Measurements from ENCODE around the gene FARS2.

Gene FARS2

GRCh38 chr6:5520796-5521195 lies 259.5 kb downstream of the FARS2 start:
- intact Hi-C loops (cut with DNase I): no loop called here
- DNase-seq: no peak

- intact Hi-C loops (cut with DNase I): no loop called here
- DNase-seq: no peak
Observed at GRCh38 chr6:5521322-5521721, 260.0 kb downstream of the FARS2 start.

GRCh38 chr6:5522147-5522546 lies 260.8 kb downstream of the FARS2 start:
- intact Hi-C loops (cut with DNase I): no loop called here
- no peak for DNase-seq

GRCh38 chr6:5524110-5524509 lies 262.8 kb downstream of the FARS2 start:
- intact Hi-C loops (cut with DNase I): no loop called here

GRCh38 chr6:5525209-5525608 lies 263.9 kb downstream of the FARS2 start:
- no peak for DNase-seq
- intact Hi-C loops (cut with DNase I): no loop called here

More at GRCh38 chr6:5524110-5524509, 262.8 kb downstream of the FARS2 start:
- DNase-seq: no peak

GRCh38 chr6:5529015-5529414 lies 267.7 kb downstream of the FARS2 start:
- intact Hi-C loops (cut with DNase I): no loop called here
- DNase-seq: no peak

GRCh38 chr6:5529733-5530132 lies 268.4 kb downstream of the FARS2 start:
- no peak for DNase-seq
- intact Hi-C loops (cut with DNase I): no loop called here

GRCh38 chr6:5531161-5531560 lies 269.8 kb downstream of the FARS2 start:
- DNase-seq: no peak
- intact Hi-C loops (cut with DNase I): no loop called here

- intact Hi-C loops (cut with DNase I): no loop called here
- no peak for DNase-seq
Observed at GRCh38 chr6:5531853-5532375, 270.6 kb downstream of the FARS2 start.

GRCh38 chr6:5532941-5533340 lies 271.6 kb downstream of the FARS2 start:
- intact Hi-C loops (cut with DNase I): no loop called here
- DNase-seq: no peak

GRCh38 chr6:5534643-5535042 lies 273.3 kb downstream of the FARS2 start:
- intact Hi-C loops (cut with DNase I): no loop called here
- no peak for DNase-seq

- no peak for DNase-seq
- intact Hi-C loops (cut with DNase I): no loop called here
Observed at GRCh38 chr6:5536644-5537043, 275.3 kb downstream of the FARS2 start.

GRCh38 chr6:5537132-5537531 lies 275.8 kb downstream of the FARS2 start:
- intact Hi-C loops (cut with DNase I): no loop called here
- DNase-seq: no peak

GRCh38 chr6:5537967-5538366 lies 276.7 kb downstream of the FARS2 start:
- intact Hi-C loops (cut with DNase I): no loop called here
- DNase-seq: no peak

- no peak for DNase-seq
- intact Hi-C loops (cut with DNase I): no loop called here
Observed at GRCh38 chr6:5540370-5540769, 279.1 kb downstream of the FARS2 start.

- intact Hi-C loops (cut with DNase I): no loop called here
- no peak for DNase-seq
Observed at GRCh38 chr6:5541025-5541424, 279.7 kb downstream of the FARS2 start.

- no peak for DNase-seq
- intact Hi-C loops (cut with DNase I): no loop called here
Observed at GRCh38 chr6:5541751-5542432, 280.6 kb downstream of the FARS2 start.

- DNase-seq: peak in 1 of 10 donors; percentile 15
- intact Hi-C loops (cut with DNase I): no loop called here
Observed at GRCh38 chr6:5547556-5547955, 286.2 kb downstream of the FARS2 start.

- DNase-seq: no peak
- intact Hi-C loops (cut with DNase I): no loop called here
Observed at GRCh38 chr6:5550631-5551030, 289.3 kb downstream of the FARS2 start.

- intact Hi-C loops (cut with DNase I): no loop called here
- DNase-seq: no peak
Observed at GRCh38 chr6:5552243-5552642, 290.9 kb downstream of the FARS2 start.

GRCh38 chr6:5553767-5554166 lies 292.5 kb downstream of the FARS2 start:
- DNase-seq: no peak
- intact Hi-C loops (cut with DNase I): no loop called here

GRCh38 chr6:5554226-5554625 lies 292.9 kb downstream of the FARS2 start:
- DNase-seq: no peak
- intact Hi-C loops (cut with DNase I): no loop called here

GRCh38 chr6:5556011-5556410 lies 294.7 kb downstream of the FARS2 start:
- intact Hi-C loops (cut with DNase I): no loop called here
- DNase-seq: no peak
